ENCODE data around the gene SCAMP4. TPM values are rescaled to one million over a fixed set of nuclear protein-coding genes. Genes with fewer than 3 reads are reported as not detected.

SCAMP4 gene
- total RNA-seq, 6 donors from 2014 or later: 52.0 to 117 (median 75.3) TPM

- ATAC-seq (ENCODE audit: low FRiP score in 2 of 2) (no peak), DNase-seq (no peak)
- WGBS, 2 donors: 91 to 93% methylated on average over 8 of the region's 8 CpGs
- TF ChIP-seq POLR2AphosphoS5 (IDR thresholded peaks at IDR 0.05): no peak
- TF ChIP-seq POLR2A (IDR thresholded peaks at IDR 0.05): no peak
- TF ChIP-seq, protein P1, sequence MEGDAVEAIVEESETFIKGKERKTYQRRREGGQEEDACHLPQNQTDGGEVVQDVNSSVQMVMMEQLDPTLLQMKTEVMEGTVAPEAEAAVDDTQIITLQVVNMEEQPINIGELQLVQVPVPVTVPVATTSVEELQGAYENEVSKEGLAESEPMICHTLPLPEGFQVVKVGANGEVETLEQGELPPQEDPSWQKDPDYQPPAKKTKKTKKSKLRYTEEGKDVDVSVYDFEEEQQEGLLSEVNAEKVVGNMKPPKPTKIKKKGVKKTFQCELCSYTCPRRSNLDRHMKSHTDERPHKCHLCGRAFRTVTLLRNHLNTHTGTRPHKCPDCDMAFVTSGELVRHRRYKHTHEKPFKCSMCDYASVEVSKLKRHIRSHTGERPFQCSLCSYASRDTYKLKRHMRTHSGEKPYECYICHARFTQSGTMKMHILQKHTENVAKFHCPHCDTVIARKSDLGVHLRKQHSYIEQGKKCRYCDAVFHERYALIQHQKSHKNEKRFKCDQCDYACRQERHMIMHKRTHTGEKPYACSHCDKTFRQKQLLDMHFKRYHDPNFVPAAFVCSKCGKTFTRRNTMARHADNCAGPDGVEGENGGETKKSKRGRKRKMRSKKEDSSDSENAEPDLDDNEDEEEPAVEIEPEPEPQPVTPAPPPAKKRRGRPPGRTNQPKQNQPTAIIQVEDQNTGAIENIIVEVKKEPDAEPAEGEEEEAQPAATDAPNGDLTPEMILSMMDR (IDR thresholded peaks at IDR 0.05): no peak
- TF ChIP-seq EP300 (IDR thresholded peaks at IDR 0.05): no peak
- no peak overlapping the region for H3K4me3 ChIP-seq
- H3K36me3 ChIP-seq: no peaks in the 10 kb centered on the region
- no peaks in the 10 kb centered on the region for H3K27me3 ChIP-seq
- H3K4me1 ChIP-seq: peaks cover 6 to 16% (median 14%) of the 10 kb centered on the region in 4 donors
- H3K9me3 ChIP-seq: no peaks in the 10 kb centered on the region
- no peak overlapping the region for H3K27ac ChIP-seq
These were observed 27.2 kb downstream of the SCAMP4 start for GRCh38 chr19:1932395-1932794.

GRCh38 chr19:1933244-1933643 is 28.0 kb downstream of the SCAMP4 start:
- H3K36me3 ChIP-seq: no peaks in the 10 kb centered on the region
- WGBS, 2 donors: 73 to 83% methylated on average over 6 to 7 of the region's 7 CpGs

DNA sequence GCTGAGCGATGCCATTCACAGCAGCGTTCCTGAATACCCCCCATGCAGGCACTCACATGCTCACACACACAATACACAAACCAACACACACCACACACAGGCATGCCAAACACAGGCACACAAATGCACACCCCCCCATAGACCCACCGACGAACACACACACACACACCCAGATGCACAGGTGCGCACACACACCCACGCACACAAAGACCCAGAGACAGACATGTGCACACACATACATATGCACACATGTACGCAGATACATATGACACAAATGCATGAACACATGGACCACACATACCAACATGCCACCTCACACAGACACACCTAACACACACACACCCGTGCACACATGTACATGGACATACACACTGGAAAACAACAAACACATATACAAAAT is 28.7 kb downstream of the SCAMP4 start:
- Histone ChIP-seq H3K27me3 (no peaks in the 10 kb centered on the region), H3K4me3 (no peak overlapping the region), H3K9me3 (no peaks in the 10 kb centered on the region), H3K27ac (no peak overlapping the region), H3K36me3 (no peaks in the 10 kb centered on the region), H3K4me1 (peaks cover 6 to 14% (median 13%) of the 10 kb centered on the region in 4 donors)
- no peak for ATAC-seq (ENCODE audit: low FRiP score in 2 of 2)
- no peak for DNase-seq
- TF ChIP-seq POLR2AphosphoS5 (IDR thresholded peaks at IDR 0.05) (no peak), POLR2A (IDR thresholded peaks at IDR 0.05) (no peak), EP300 (IDR thresholded peaks at IDR 0.05) (no peak)
- TF ChIP-seq, protein P1 (IDR thresholded peaks at IDR 0.05): no peak
- WGBS, 2 donors: 90 to 98% methylated on average over 6 to 8 of the region's 8 CpGs

More at GRCh38 chr19:1933244-1933643, 28.0 kb downstream of the SCAMP4 start:
- no peak overlapping the region for H3K4me3 ChIP-seq
- no peaks in the 10 kb centered on the region for H3K27me3 ChIP-seq
- H3K4me1 ChIP-seq: peaks cover 6 to 16% (median 14%) of the 10 kb centered on the region in 4 donors
- TF ChIP-seq POLR2A (IDR thresholded peaks at IDR 0.05) (no peak), EP300 (IDR thresholded peaks at IDR 0.05) (no peak), POLR2AphosphoS5 (IDR thresholded peaks at IDR 0.05) (no peak)
- TF ChIP-seq, protein P1 (IDR thresholded peaks at IDR 0.05): no peak
- ATAC-seq (ENCODE audit: low FRiP score in 2 of 2): no peak
- DNase-seq: no peak
- no peaks in the 10 kb centered on the region for H3K9me3 ChIP-seq
- no peak overlapping the region for H3K27ac ChIP-seq

- no peak for ATAC-seq (ENCODE audit: low FRiP score in 2 of 2)
- Histone ChIP-seq H3K36me3 (no peaks in the 10 kb centered on the region), H3K9me3 (no peaks in the 10 kb centered on the region), H3K27ac (no peak overlapping the region), H3K4me3 (no peak overlapping the region), H3K4me1 (peaks cover 5 to 11% (median 10%) of the 10 kb centered on the region in 4 donors), H3K27me3 (no peaks in the 10 kb centered on the region)
- DNase-seq: no peak
- no peak for TF ChIP-seq POLR2A (IDR thresholded peaks at IDR 0.05)
- TF ChIP-seq EP300 (IDR thresholded peaks at IDR 0.05): no peak
- TF ChIP-seq, protein P1 (IDR thresholded peaks at IDR 0.05): no peak
- no peak for TF ChIP-seq POLR2AphosphoS5 (IDR thresholded peaks at IDR 0.05)
- WGBS, 2 donors: 57 to 67% methylated on average over 11 of the region's 11 CpGs
These were observed 30.4 kb downstream of the SCAMP4 start for GRCh38 chr19:1935484-1936208.

- ATAC-seq (ENCODE audit: low FRiP score in 2 of 2) (no peak), DNase-seq (no peak)
- H3K27me3 ChIP-seq: no peaks in the 10 kb centered on the region
- no peak overlapping the region for H3K4me3 ChIP-seq
- no peaks in the 10 kb centered on the region for H3K36me3 ChIP-seq
- peaks cover 5 to 11% (median 10%) of the 10 kb centered on the region in 4 donors for H3K4me1 ChIP-seq
- no peaks in the 10 kb centered on the region for H3K9me3 ChIP-seq
- WGBS, 2 donors: 88 to 92% methylated on average over 3 of the region's 3 CpGs
- TF ChIP-seq, protein P1 (IDR thresholded peaks at IDR 0.05): no peak
- no peak for TF ChIP-seq POLR2AphosphoS5 (IDR thresholded peaks at IDR 0.05)
- no peak for TF ChIP-seq POLR2A (IDR thresholded peaks at IDR 0.05)
- no peak for TF ChIP-seq EP300 (IDR thresholded peaks at IDR 0.05)
- no peak overlapping the region for H3K27ac ChIP-seq
These were observed 31.2 kb downstream of the SCAMP4 start for GRCh38 chr19:1936430-1936829.
